Measurements from ENCODE around the gene TASOR2. TPM values are rescaled to one million over a fixed set of nuclear protein-coding genes. Genes with fewer than 3 reads are reported as not detected.

The TASOR2 gene
- total RNA-seq, 1 donor from 2014 or later, result 102 TPM

- DNase-seq (ENCODE audit: low spot score in 2 of 2), result no peak
- no peak for FAIRE-seq
These were observed 30.4 kb upstream of the TASOR2 start for GRCh38 chr10:5654218-5654755.

DNA sequence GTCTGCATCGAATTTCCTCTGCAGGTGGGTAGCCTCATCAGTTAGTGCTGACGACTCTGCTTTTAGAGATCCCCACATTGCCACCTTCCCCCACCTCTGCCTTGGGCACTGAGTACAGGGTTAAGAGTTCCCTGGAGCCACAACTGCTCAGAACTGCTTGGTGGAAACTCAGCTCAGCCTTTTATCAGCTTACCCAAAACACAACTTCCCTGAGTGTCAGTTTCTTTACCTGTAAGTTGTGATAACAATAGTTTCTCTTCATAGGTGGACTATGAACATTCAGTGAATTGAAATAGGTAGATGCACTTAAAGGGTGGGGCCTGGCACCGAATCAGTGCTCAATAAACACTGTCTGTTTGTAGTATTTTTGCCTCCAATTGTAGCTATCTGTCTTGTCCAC lies 29.5 kb upstream of the TASOR2 start:
- FAIRE-seq, result no peak

DNA sequence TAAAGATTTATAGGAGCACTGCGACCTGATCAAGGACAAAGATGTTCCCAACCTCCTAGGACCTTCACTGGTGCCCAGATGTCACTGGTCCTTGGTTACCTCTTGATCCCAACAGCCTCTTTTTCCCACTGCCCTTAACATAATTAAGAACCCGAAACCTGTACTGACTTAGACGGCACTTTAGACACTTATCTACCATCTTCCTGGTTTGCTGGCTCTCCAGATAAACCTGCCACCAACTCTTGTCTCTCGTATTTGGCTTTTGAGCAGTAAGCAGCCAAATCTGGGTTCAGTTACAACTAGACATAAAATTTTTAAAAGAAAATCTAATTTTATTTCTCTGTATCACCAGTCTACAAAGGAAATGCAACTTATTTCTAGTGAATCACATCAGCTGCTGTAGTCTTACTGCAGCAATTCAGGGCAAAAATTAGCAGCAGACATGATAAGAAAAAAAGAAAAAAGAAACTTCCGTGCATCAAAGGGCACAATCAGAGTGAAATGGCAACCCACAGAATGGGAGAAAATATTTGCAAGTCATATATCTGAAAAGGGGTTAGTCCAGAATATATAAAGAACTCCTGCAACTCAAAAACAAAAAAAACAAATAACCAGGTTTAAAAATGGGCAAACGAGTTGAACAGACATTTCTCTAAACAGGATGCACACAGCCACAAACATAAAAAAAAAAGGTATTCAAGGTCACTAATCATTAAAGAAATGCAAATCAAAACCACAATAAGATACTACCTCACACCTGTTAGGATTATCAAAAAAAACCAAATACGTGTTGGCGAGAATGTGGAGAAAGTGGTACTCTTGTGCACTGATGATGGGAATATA lies 27.7 kb upstream of the TASOR2 start:
- DNase-seq (ENCODE audit: low spot score in 2 of 2) (no peak), FAIRE-seq (no peak)

More for the DNA sequence above, 29.5 kb upstream of the TASOR2 start:
- DNase-seq (ENCODE audit: low spot score in 2 of 2), result no peak

DNA sequence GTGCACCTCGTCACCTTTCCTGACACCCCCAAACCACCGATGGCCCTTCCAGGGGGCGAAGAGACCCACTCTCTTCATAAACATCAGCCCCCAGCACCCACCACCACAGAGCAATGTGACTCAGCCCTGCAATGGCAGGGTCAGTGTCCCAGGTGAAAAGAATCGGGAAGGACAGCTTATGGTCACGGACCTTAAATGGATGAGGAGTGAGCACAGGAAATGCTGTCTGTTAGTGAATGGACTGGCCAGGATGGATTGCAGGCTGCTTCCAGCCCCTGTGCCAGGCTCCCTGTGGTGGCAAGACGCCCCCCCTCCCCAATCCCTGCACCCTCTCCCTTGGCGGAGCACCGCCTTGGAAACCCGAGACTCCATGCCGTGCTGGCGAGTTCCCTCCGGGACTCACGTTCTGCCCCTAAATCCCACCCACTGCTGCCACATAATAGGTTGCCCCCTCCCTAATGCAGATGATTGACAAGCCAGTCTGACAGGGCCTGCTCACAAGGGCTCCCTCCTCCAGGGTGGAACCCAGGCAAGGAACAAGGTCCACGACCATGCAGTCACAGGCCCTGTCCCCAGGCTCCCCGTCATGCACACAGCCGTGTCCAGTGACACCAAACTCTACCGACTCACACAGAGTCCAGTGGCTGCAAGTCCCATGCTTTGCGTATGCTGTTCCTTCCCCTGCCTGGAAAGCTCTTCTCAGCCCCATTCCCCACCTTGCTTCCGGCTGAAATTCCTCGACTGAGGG lies 25.6 kb upstream of the TASOR2 start:
- FAIRE-seq (no peak), DNase-seq (ENCODE audit: low spot score in 2 of 2) (no peak)

- FAIRE-seq, result no peak
These were observed 24.7 kb upstream of the TASOR2 start for GRCh38 chr10:5659702-5660528.

DNA sequence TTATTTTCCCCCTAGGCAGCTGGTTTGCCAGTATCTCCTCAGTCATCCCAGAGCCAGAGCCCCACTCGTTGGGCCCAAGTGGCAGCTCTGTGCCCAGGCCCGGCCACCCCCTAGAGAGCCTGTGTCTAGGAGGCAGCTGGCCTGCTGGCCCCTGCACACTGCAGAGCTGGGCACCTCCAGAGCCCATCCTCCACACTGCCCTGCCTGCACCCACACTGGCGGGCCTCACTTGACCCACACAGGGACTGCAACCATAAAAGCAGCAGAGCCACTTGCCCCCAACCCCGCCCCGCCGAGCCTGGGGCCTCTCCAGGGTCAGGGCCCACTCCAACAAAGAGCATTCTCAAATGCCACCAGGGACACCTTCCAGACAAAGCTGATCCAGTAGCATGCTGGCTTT lies 23.6 kb upstream of the TASOR2 start:
- no peak for FAIRE-seq

More at GRCh38 chr10:5659702-5660528, 24.7 kb upstream of the TASOR2 start:
- DNase-seq (ENCODE audit: low spot score in 2 of 2), result no peak

DNA sequence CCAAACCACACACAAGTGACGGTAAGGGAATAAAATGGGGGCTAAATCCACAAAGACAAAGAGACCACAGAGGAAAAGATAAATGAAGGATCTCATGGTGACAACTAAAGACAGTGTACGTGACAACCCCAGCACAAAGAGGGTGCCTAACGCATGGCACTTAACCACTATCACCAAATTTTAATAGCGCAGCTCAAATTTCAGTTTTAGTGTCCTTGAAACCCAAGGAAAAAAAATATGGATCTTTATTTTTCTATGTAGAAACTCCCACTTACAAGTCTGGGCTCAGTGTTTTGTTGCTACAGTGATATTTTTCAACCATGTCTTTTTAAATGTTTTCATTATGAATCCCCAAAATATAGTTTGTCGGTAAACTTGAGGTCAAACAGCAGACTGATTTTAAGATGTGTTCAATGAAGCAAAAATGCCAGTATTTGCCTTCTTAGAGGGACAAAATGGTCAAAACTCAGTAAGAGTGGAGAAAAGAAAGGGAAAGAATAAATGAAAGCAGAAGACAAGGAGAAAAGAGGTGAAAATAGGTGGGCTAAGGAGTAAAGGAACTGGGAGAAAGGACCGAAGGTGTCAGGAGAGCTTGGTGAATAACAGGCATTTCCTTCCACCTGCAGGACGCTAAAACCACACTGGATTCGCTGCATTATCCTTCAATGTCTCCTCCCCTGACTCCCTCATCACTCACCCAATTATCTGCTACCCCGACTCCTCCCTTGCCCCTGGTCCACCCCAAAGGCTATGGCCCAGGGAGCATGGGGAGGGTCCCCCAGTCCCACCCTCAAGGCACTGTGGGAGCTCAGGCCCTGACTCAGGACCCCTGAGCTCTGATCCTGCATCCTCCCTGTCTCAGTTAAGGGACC lies 21.7 kb upstream of the TASOR2 start:
- DNase-seq (ENCODE audit: low spot score in 2 of 2) (no peak), FAIRE-seq (no peak)

More for the DNA sequence above, 23.6 kb upstream of the TASOR2 start:
- DNase-seq (ENCODE audit: low spot score in 2 of 2), result no peak

DNA sequence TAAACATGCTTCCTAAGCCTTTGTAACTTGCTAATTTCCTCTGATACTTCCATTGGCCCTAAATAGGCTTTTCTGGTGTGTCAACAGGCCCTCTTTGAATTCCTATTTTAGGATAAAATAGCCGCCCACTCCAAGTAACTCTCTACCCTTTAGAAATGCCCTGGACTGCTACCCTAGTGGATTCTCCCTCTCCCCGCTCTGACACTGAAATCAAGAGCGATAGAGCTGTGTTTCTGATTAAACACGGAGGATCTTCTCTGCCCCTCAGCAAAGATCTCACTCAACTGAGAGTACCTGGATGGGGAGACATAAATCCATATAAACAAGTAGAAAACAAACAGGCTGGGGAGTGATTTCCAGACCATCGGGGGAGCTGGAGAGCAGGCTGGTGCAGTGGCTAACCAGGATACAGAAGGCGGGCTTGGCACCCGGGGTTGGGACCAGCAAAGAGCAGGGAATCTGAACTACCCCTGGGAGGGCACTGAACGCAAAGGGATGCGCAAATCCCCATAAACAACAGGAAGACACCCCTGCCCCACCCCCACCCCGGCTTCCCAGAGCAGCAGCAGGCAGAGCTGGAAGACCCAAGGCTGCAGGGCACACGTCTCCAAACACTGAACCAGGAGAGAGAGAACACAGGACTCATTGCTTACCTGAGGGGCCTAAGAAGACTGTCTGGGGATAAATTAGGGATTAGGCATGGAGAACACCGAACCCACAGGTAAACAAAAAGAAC lies 20.8 kb upstream of the TASOR2 start:
- FAIRE-seq (no peak), DNase-seq (ENCODE audit: low spot score in 2 of 2) (no peak)

- no peak for DNase-seq (ENCODE audit: low spot score in 2 of 2)
- no peak for FAIRE-seq
These were observed 19.1 kb upstream of the TASOR2 start for GRCh38 chr10:5665373-5666007.

DNA sequence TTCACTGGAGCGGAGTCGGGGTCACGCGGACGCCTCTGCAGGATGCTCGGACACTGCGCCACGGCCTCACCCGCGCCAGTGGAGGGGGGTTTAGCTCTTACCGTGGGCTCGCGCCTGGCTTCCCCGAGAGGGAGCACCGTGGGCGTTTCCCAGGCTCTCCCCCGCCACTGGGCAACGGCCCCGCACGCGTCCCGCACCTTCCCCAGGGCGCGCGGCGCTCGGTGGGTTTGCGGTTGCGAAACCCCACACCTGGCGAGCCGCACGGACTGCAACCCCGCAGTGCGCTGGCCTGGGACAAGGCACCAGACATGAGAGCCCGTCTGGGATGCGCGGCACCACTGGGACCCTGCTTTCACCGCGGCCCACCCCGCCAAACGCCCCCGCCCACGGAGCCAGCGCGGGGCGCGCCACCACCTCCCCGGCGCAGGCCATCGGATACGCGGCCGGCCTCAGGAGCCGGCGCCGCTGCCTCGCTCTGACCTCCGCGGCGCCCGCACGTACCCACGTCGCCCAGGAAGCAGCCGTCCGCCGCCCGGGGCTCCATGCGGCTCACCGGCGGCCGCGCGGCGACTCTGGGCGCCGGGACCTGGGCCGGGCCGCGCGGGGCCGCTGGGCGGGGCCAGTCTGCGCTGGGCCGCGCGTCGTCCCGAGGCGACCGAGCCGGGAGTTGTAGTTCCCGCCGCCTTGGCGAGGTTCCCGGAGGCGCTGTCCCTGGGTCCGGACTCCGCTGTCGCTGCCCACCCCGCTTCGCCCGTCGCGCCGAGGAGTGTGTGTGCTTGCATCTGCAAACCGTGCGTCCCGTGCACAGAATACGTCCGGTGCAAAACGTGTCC lies 18.4 kb upstream of the TASOR2 start, which contains the start of gene ASB13:
ASB13 (minus strand) TSS at position 588 of the 833 bp plus-strand sequence; CDS start at position 544, 44 bp downstream.
- DNase-seq (ENCODE audit: low spot score in 2 of 2) (peak; percentile 78 to 82), FAIRE-seq (no peak)

DNA sequence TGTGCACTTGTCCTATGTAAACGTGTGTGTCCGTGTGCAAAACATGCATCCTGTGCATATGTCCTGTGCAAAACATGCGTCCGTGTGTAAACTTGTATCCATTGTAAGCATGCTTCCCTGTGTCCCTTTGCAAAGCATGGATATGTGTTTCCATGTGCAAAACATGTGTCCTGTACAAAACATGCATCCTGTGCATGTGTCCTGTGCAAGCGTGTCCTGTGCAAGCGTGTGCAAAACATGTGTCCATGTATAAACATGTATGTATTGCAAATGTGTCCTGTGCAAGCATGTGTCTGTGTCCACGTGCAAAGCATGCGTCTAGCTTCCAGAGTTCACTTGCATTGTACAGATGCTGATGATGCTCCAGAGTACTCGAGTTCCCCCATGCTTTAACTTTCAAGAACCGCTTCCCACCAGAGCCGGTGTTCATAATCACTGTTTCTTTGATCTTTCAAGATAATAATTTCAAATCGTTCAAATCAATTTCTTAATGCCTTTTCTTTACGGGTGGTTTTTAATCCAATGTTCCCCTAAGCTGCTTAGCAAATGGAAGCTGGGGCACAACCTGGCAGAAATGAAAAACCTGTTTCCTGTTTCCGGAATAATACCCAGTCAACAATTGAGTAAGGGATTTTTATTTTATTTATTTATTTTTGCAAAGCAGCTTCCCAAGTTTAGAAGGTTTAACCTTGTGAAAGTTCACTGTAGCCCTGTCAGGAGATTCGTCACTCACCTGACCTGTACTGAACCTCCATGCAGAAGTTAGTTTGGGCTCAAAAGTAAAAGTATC lies 17.6 kb upstream of the TASOR2 start:
- DNase-seq (ENCODE audit: low spot score in 2 of 2) (no peak), FAIRE-seq (no peak)

- no peak for DNase-seq (ENCODE audit: low spot score in 2 of 2)
- FAIRE-seq, result no peak
These were observed 16.2 kb upstream of the TASOR2 start for GRCh38 chr10:5668429-5668828.

- DNase-seq (ENCODE audit: low spot score in 2 of 2) (no peak), FAIRE-seq (no peak)
These were observed 15.0 kb upstream of the TASOR2 start for GRCh38 chr10:5669604-5670003.

- FAIRE-seq, result no peak
These were observed 13.8 kb upstream of the TASOR2 start for GRCh38 chr10:5670662-5671375.

GRCh38 chr10:5678397-5679036 lies 6.1 kb upstream of the TASOR2 start:
- no peak for DNase-seq (ENCODE audit: low spot score in 2 of 2)
- no peak for FAIRE-seq

More at GRCh38 chr10:5670662-5671375, 13.8 kb upstream of the TASOR2 start:
- DNase-seq (ENCODE audit: low spot score in 2 of 2), result no peak
